HepG2 (cell line): ENCODE data around the gene CHD9NB. TPM values are rescaled to one million over a fixed set of nuclear protein-coding genes. Genes with fewer than 3 reads are reported as not detected.

Experiments used
- BRCA1 ChIP-seq: sonication (generic); formaldehyde crosslinking; IDR thresholded peaks from 2 replicates; pipeline ENCODE4 v1.4.0; 2020; ENCODE audit warnings: missing genetic modification reagents
- KDM1A ChIP-seq: IDR thresholded peaks from 2 replicates; pipeline ENCODE4 v1.6.1; 2016; ENCODE audit warnings: missing compliant biosample characterization
- PHF5A ChIP-seq: IDR thresholded peaks from one replicate; pipeline ENCODE4 v1.6.1; 2018; ENCODE audit warnings: low read depth, missing genetic modification reagents; ENCODE audit not compliant: unreplicated experiment
- polyA plus RNA-seq, 8 experiments: library from polyadenylated mRNA; depleted of rRNA in 3 of 8; stranded (reverse) in 7 of 8; unstranded in 1 of 8; fragments of >200 nt; fragmentation: Illumina TruSeq in 4 of 8; extraction: Trizol in 4 of 8; gene quantifications; 2 replicates each; pipeline versions ENCODE4 v1.2.1 to v1.2.3, GENCODE V29; 2011 to 2016; ENCODE audit warnings: low read depth in 4 of 8, missing spikeins in 1 of 8, mixed read lengths in 1 of 8; ENCODE audit not compliant: insufficient read depth in 1 of 8
- total RNA-seq, 5 experiments: library from RNA; depleted of rRNA; stranded (reverse); fragments of >200 nt; fragmentation: Illumina TruSeq; extraction: Trizol; gene quantifications; 2 replicates each; pipeline ENCODE4 v1.2.3, GENCODE V29; 2016; ENCODE audit warnings: low read depth in 1 of 5
- TF ChIP-seq, protein P1 (sequence below): sonication (generic); formaldehyde crosslinking; conservative IDR thresholded peaks from 2 replicates; pipeline ENCODE4 v1.4.0; 2020; ENCODE audit warnings: missing genetic modification reagents
- TF ChIP-seq, protein P2 (sequence below): sonication (generic); formaldehyde crosslinking; IDR thresholded peaks from 2 replicates; pipeline ENCODE4 v1.8.0; 2022; ENCODE audit warnings: missing genetic modification reagents, low read depth, mild to moderate bottlenecking, borderline replicate concordance
- TF ChIP-seq, protein P3 (sequence below): fragments of 450-650 bp; IDR thresholded peaks from 2 replicates; pipeline ENCODE4 v1.6.1; 2017
- TF ChIP-seq, protein P4 (sequence below): sonication (generic); formaldehyde crosslinking; IDR thresholded peaks from one replicate; pipeline ENCODE4 v1.5.1; 2020; ENCODE audit warnings: mild to moderate bottlenecking, missing genetic modification reagents; ENCODE audit errors: not compliant biosample characterization
- TF ChIP-seq, protein P5 (sequence below): sonication (generic); formaldehyde crosslinking; IDR thresholded peaks from 2 replicates; pipeline ENCODE4 v1.5.0; 2020; ENCODE audit warnings: mild to moderate bottlenecking, missing genetic modification reagents, borderline replicate concordance
- TF ChIP-seq, protein P6 (sequence below): sonication (generic); formaldehyde crosslinking; IDR thresholded peaks from 2 replicates; pipeline ENCODE4 v1.8.1; 2023; ENCODE audit warnings: mild to moderate bottlenecking, inconsistent platforms, moderate library complexity, missing genetic modification reagents, borderline replicate concordance

The CHD9NB gene
- total and polyA plus RNA-seq, 2 of the 13 experiments (the other 11 are each of a cell fraction or from before 2014, with no cell fraction given) = 0.17 to 0.18 TPM

DNA sequence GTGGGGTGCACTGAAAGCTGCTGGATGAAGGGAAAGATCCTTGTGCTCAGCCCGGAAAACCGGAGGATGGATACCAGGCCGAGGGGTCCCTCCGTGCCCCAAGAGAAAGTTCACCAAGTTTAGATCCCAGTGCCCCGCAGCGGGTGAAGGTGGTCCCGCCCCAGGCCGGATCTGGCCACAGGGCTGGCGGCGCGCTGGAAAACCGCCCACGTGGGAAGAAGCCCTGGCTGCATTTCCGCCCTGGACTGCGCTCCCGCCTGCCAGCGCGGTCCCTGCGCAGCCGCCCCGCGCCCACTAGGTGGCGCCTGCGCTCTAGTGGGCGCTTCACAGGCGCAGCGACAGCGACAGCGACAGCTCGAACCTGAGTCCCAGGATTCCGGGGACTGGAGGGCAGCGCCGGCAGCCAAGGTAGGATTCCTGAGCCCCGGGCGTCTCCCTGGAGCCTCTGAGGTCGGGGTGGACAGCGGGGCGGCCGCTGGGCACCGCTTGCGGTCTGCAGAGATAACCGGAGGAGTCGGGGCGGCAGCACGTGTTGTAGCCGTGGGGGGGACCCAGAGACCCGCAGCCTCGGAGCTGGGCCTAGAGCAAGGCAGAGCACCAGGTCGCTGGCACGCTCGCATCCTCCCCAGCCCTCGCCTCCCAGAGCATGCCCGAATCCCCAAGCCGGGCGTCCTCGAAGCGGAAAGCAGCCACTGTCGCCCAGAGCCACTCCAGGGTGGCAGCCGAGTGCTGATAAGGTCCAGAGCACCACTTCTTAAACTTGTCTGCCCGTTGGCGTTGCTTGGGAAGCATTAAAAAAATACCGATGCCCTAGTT, 2.2 kb upstream of the CHD9NB start, which contains the start of gene CHD9 (continued):
- TF ChIP-seq, protein P1, sequence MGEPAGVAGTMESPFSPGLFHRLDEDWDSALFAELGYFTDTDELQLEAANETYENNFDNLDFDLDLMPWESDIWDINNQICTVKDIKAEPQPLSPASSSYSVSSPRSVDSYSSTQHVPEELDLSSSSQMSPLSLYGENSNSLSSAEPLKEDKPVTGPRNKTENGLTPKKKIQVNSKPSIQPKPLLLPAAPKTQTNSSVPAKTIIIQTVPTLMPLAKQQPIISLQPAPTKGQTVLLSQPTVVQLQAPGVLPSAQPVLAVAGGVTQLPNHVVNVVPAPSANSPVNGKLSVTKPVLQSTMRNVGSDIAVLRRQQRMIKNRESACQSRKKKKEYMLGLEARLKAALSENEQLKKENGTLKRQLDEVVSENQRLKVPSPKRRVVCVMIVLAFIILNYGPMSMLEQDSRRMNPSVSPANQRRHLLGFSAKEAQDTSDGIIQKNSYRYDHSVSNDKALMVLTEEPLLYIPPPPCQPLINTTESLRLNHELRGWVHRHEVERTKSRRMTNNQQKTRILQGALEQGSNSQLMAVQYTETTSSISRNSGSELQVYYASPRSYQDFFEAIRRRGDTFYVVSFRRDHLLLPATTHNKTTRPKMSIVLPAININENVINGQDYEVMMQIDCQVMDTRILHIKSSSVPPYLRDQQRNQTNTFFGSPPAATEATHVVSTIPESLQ = no peak
- TF ChIP-seq KDM1A (CRISPR knock-in tag) (no peak), BRCA1 (CRISPR knock-in tag) (peak; percentile 94; the same call in 1 of the 2 replicates), PHF5A (CRISPR knock-in tag) (peak; percentile 34)
- TF ChIP-seq, protein P2, sequence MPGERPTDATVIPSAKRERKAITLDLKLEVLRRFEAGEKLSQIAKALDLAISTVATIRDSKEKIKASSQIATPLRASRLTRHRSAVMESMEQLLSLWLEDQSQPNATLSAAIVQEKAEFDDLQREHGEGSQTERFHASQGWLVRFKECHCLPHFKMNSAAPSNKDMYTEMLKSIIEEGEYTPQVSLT (CRISPR knock-in tag) = no peak; the same call in 1 of the 2 replicates
- TF ChIP-seq, protein P3, sequence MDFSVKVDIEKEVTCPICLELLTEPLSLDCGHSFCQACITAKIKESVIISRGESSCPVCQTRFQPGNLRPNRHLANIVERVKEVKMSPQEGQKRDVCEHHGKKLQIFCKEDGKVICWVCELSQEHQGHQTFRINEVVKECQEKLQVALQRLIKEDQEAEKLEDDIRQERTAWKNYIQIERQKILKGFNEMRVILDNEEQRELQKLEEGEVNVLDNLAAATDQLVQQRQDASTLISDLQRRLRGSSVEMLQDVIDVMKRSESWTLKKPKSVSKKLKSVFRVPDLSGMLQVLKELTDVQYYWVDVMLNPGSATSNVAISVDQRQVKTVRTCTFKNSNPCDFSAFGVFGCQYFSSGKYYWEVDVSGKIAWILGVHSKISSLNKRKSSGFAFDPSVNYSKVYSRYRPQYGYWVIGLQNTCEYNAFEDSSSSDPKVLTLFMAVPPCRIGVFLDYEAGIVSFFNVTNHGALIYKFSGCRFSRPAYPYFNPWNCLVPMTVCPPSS = no peak
- TF ChIP-seq, protein P4, sequence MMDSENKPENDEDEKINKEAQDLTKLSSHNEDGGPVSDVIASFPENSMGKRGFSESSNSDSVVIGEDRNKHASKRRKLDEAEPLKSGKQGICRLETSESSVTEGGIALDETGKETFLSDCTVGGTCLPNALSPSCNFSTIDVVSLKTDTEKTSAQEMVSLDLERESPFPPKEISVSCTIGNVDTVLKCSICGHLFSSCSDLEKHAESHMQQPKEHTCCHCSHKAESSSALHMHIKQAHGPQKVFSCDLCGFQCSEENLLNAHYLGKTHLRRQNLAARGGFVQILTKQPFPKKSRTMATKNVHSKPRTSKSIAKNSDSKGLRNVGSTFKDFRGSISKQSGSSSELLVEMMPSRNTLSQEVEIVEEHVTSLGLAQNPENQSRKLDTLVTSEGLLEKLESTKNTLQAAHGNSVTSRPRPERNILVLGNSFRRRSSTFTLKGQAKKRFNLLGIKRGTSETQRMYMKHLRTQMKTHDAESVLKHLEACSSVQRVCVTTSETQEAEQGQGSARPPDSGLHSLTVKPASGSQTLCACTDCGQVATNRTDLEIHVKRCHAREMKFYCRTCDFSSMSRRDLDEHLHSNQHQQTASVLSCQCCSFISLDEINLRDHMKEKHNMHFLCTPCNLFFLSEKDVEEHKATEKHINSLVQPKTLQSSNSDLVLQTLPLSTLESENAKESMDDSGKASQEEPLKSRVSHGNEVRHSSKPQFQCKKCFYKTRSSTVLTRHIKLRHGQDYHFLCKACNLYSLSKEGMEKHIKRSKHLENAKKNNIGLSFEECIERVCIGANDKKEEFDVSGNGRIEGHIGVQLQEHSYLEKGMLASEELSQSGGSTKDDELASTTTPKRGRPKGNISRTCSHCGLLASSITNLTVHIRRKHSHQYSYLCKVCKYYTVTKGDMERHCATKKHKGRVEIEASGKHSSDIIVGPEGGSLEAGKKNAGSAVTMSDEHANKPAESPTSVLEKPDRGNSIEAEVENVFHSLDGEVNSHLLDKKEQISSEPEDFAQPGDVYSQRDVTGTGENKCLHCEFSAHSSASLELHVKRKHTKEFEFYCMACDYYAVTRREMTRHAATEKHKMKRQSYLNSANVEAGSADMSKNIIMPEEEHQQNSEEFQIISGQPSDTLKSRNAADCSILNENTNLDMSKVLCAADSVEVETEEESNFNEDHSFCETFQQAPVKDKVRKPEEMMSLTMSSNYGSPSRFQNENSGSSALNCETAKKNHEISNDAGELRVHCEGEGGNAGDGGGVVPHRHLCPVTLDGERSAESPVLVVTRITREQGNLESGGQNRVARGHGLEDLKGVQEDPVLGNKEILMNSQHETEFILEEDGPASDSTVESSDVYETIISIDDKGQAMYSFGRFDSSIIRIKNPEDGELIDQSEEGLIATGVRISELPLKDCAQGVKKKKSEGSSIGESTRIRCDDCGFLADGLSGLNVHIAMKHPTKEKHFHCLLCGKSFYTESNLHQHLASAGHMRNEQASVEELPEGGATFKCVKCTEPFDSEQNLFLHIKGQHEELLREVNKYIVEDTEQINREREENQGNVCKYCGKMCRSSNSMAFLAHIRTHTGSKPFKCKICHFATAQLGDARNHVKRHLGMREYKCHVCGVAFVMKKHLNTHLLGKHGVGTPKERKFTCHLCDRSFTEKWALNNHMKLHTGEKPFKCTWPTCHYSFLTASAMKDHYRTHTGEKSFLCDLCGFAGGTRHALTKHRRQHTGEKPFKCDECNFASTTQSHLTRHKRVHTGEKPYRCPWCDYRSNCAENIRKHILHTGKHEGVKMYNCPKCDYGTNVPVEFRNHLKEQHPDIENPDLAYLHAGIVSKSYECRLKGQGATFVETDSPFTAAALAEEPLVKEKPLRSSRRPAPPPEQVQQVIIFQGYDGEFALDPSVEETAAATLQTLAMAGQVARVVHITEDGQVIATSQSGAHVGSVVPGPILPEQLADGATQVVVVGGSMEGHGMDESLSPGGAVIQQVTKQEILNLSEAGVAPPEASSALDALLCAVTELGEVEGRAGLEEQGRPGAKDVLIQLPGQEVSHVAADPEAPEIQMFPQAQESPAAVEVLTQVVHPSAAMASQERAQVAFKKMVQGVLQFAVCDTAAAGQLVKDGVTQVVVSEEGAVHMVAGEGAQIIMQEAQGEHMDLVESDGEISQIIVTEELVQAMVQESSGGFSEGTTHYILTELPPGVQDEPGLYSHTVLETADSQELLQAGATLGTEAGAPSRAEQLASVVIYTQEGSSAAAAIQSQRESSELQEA = peak; percentile 98
- TF ChIP-seq, protein P5, sequence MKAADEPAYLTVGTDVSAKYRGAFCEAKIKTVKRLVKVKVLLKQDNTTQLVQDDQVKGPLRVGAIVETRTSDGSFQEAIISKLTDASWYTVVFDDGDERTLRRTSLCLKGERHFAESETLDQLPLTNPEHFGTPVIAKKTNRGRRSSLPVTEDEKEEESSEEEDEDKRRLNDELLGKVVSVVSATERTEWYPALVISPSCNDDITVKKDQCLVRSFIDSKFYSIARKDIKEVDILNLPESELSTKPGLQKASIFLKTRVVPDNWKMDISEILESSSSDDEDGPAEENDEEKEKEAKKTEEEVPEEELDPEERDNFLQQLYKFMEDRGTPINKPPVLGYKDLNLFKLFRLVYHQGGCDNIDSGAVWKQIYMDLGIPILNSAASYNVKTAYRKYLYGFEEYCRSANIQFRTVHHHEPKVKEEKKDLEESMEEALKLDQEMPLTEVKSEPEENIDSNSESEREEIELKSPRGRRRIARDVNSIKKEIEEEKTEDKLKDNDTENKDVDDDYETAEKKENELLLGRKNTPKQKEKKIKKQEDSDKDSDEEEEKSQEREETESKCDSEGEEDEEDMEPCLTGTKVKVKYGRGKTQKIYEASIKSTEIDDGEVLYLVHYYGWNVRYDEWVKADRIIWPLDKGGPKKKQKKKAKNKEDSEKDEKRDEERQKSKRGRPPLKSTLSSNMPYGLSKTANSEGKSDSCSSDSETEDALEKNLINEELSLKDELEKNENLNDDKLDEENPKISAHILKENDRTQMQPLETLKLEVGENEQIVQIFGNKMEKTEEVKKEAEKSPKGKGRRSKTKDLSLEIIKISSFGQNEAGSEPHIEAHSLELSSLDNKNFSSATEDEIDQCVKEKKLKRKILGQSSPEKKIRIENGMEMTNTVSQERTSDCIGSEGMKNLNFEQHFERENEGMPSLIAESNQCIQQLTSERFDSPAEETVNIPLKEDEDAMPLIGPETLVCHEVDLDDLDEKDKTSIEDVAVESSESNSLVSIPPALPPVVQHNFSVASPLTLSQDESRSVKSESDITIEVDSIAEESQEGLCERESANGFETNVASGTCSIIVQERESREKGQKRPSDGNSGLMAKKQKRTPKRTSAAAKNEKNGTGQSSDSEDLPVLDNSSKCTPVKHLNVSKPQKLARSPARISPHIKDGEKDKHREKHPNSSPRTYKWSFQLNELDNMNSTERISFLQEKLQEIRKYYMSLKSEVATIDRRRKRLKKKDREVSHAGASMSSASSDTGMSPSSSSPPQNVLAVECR (CRISPR knock-in tag) = peak; percentile 96
- TF ChIP-seq, protein P6, sequence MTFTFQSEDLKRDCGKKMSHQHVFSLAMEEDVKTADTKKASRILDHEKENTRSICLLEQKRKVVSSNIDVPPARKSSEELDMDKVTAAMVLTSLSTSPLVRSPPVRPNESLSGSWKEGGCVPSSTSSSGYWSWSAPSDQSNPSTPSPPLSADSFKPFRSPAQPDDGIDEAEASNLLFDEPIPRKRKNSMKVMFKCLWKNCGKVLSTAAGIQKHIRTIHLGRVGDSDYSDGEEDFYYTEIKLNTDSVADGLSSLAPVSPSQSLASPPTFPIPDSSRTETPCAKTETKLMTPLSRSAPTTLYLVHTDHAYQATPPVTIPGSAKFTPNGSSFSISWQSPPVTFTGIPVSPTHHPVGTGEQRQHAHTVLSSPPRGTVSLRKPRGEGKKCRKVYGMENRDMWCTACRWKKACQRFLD (CRISPR knock-in tag) = peak; percentile 92; the same call in 1 of the 2 replicates
